Neural crest cell (in vitro differentiated cells): ENCODE measurements around the gene SLC25A36. TPM values are rescaled to one million over a fixed set of nuclear protein-coding genes. Genes with fewer than 3 reads are reported as not detected.

Source experiments
- DNase-seq: peaks from one replicate; pipeline ENCODE4 v3.0.0; 2021; ENCODE audit warnings: low read depth, mixed read lengths, low spot score
- H3K27ac Mint-ChIP-seq: one replicate; pipeline ENCODE4 v1.8.0; 2021; ENCODE audit warnings: mild to moderate bottlenecking, mixed read lengths; ENCODE audit not compliant: unreplicated experiment
- H3K27me3 Mint-ChIP-seq: 2 replicates; pipeline ENCODE4 v1.8.0; 2021; ENCODE audit warnings: low read depth, mild to moderate bottlenecking, mixed read lengths
- H3K36me3 Mint-ChIP-seq: 2 replicates; pipeline ENCODE4 v1.8.0; 2021; ENCODE audit warnings: low read depth, mild to moderate bottlenecking, mixed read lengths
- H3K4me1 Mint-ChIP-seq: 2 replicates; pipeline ENCODE4 v1.8.0; 2021; ENCODE audit warnings: mixed read lengths
- H3K4me3 Mint-ChIP-seq: one replicate; pipeline ENCODE4 v1.8.0; 2021; ENCODE audit warnings: mild to moderate bottlenecking, mixed read lengths
- H3K9me3 Mint-ChIP-seq: 2 replicates; pipeline ENCODE4 v1.8.0; 2021; ENCODE audit warnings: mixed read lengths
- CTCF ChIP-seq: fragments of 200-600 bp; sonication (generic); conservative IDR thresholded peaks from 2 replicates; pipeline ENCODE4 v1.5.0; 2021; ENCODE audit warnings: antibody characterized with exemption, mild to moderate bottlenecking
- total RNA-seq: library from RNA; stranded (reverse); gene quantifications from 2 replicates; pipeline ENCODE4 v1.2.1, GENCODE V29; 2021

Gene SLC25A36
- total RNA-seq, 1 donor from 2014 or later = 71.2 TPM

DNA sequence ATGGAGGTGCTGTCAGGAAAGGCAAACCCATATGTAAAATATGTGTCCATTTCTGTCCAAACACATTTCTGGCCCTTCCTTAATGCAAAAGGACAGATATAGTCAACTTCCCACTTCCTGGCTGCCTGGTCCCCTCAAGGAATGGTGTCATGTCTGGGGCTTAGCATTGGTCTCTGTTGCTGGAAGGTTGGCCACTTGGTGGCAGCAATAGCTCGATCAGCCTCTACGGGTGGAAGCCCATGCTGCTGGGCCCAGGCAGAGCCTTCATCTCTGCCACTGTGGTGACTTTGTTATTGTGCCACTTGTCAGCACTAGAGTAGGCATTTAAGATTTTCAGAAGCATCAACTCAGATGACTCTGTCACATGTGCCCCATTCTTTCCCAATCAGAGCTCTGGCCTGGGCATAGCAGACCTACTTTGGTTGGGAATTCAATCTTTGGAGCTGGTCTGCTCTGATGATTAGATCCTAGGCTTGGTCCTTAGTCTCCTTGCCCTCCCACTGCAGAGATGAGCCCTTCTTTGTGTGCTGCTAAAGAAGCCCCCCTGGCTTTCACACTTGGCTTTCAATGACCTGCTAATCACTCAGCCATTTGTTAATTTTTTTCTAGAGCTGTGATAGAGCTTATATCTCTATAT, 58.5 kb downstream of the SLC25A36 start:
- DNase-seq = peak; percentile 57
- H3K4me3 Mint-ChIP-seq = no peak overlapping the region
- TF ChIP-seq CTCF = peak; percentile 79
- no peaks in the 10 kb centered on the region for H3K27me3 Mint-ChIP-seq
- H3K9me3 Mint-ChIP-seq = peaks cover 8% of the 10 kb centered on the region
- H3K36me3 Mint-ChIP-seq = peaks cover 2% of the 10 kb centered on the region
- no peaks in the 10 kb centered on the region for H3K4me1 Mint-ChIP-seq
- H3K27ac Mint-ChIP-seq = no peak overlapping the region

DNA sequence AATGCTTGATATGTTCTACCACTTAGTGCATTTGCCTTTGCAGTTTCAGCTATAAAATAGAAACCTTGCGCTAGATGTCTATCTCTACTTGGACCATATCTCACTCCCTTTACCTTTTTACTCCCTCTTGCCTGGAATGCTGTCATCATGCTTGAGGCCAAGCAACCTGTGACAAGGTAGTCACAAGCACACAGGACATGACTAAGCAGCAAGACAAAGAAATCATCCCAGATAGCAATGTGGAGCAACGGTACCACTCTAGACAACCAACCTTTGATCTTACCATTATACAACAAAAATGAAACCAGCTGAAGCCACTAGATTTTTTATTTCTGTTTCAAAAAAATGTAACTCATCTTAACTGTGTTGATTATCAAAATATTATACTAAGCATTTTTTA, 59.0 kb downstream of the SLC25A36 start:
- H3K4me1 Mint-ChIP-seq = no peaks in the 10 kb centered on the region
- no peak overlapping the region for H3K4me3 Mint-ChIP-seq
- H3K27me3 Mint-ChIP-seq = no peaks in the 10 kb centered on the region
- no peak for TF ChIP-seq CTCF
- H3K9me3 Mint-ChIP-seq = peaks cover 8% of the 10 kb centered on the region
- H3K27ac Mint-ChIP-seq = no peak overlapping the region
- no peak for DNase-seq
- H3K36me3 Mint-ChIP-seq = peaks cover 2% of the 10 kb centered on the region

GRCh38 chr3:141006344-141006743, 64.7 kb downstream of the SLC25A36 start:
- DNase-seq = no peak
- Mint-ChIP-seq H3K36me3 (no peaks in the 10 kb centered on the region), H3K27ac (no peak overlapping the region), H3K27me3 (no peaks in the 10 kb centered on the region), H3K4me1 (peaks cover 2% of the 10 kb centered on the region), H3K4me3 (no peak overlapping the region), H3K9me3 (no peaks in the 10 kb centered on the region)
- no peak for TF ChIP-seq CTCF

DNA sequence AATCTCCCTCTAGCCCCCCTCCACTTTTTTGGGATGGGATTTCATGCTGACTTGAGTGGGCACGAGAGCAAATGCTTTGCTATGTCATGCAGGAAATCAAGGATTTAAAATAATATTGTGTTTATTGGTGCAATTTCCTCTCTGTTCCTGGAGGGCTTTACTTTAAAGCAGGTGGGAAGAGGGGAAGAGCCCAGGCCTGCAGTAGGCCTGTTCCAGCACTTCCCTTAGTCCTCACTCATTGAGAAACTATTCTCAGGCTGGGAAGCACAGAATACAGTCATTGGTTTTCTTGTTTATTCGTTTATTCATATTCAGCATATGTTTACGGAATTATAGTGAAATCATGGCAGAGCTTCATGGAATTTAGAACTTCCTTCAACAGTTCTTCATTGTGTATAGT, 67.9 kb downstream of the SLC25A36 start:
- Mint-ChIP-seq H3K4me3 (no peak overlapping the region), H3K36me3 (no peaks in the 10 kb centered on the region), H3K27me3 (no peaks in the 10 kb centered on the region), H3K9me3 (no peaks in the 10 kb centered on the region), H3K27ac (no peak overlapping the region), H3K4me1 (peaks cover 9% of the 10 kb centered on the region)
- no peak for TF ChIP-seq CTCF
- DNase-seq = no peak

GRCh38 chr3:141011232-141011996, 69.8 kb downstream of the SLC25A36 start:
- Mint-ChIP-seq H3K27ac (no peak overlapping the region), H3K4me3 (no peak overlapping the region), H3K27me3 (no peaks in the 10 kb centered on the region), H3K4me1 (peaks cover 9% of the 10 kb centered on the region), H3K36me3 (no peaks in the 10 kb centered on the region), H3K9me3 (no peaks in the 10 kb centered on the region)
- TF ChIP-seq CTCF = peak; percentile 91
- DNase-seq = peak; percentile 94
